ENCODE data around the gene SLC16A3. TPM values are rescaled to one million over a fixed set of nuclear protein-coding genes. Genes with fewer than 3 reads are reported as not detected.

The SLC16A3 gene
- total RNA-seq, 1 donor from 2014 or later, result 13.0 TPM

GRCh38 chr17:82230609-82231311 is 1.9 kb downstream of the SLC16A3 start:
- Histone ChIP-seq H3K9me3 (ENCODE audit: control insufficient read depth in 3 of 3, low read length in 3 of 3) (no peaks in the 10 kb centered on the region), H3K9ac (ENCODE audit: low read depth in 1 of 3, low read length in 3 of 3) (peak overlapping the region; percentile 64 to 93 (median 77)), H3K36me3 (ENCODE audit: control insufficient read depth in 3 of 3, insufficient read depth in 3 of 3, low read length in 3 of 3) (no peaks in the 10 kb centered on the region), H3K27me3 (ENCODE audit: control insufficient read depth in 3 of 3, insufficient read depth in 3 of 3, low read length in 3 of 3) (no peaks in the 10 kb centered on the region), H3K27ac (ENCODE audit: low read depth, low read length) (peak overlapping the region; percentile 80), H3K4me1 (ENCODE audit: control insufficient read depth in 3 of 3, insufficient read depth in 3 of 3, low read length in 3 of 3) (peaks cover 54 to 70% (median 60%) of the 10 kb centered on the region in 3 donors), H3K4me3 (ENCODE audit: low read length in 3 of 3) (peak overlapping the region; percentile 56 to 72 (median 60))

- Histone ChIP-seq H3K4me1 (ENCODE audit: control insufficient read depth in 3 of 3, insufficient read depth in 3 of 3, low read length in 3 of 3) (peaks cover 54 to 70% (median 60%) of the 10 kb centered on the region in 3 donors), H3K27ac (ENCODE audit: low read depth, low read length) (peak overlapping the region; percentile 80), H3K4me3 (ENCODE audit: low read length in 3 of 3) (peak overlapping the region; percentile 51 to 67 (median 51)), H3K9me3 (ENCODE audit: control insufficient read depth in 3 of 3, low read length in 3 of 3) (no peaks in the 10 kb centered on the region), H3K36me3 (ENCODE audit: control insufficient read depth in 3 of 3, insufficient read depth in 3 of 3, low read length in 3 of 3) (no peaks in the 10 kb centered on the region), H3K27me3 (ENCODE audit: control insufficient read depth in 3 of 3, insufficient read depth in 3 of 3, low read length in 3 of 3) (no peaks in the 10 kb centered on the region), H3K9ac (ENCODE audit: low read depth in 1 of 3, low read length in 3 of 3) (peak overlapping the region; percentile 64 to 93 (median 77))
Measured at GRCh38 chr17:82231312-82231561, 2.4 kb downstream of the SLC16A3 start.

- H3K4me1 ChIP-seq (ENCODE audit: control insufficient read depth in 3 of 3, insufficient read depth in 3 of 3, low read length in 3 of 3), result peaks cover 55 to 70% (median 62%) of the 10 kb centered on the region in 3 donors
- H3K9me3 ChIP-seq (ENCODE audit: control insufficient read depth in 3 of 3, low read length in 3 of 3), result no peaks in the 10 kb centered on the region
- peak overlapping the region; percentile 80 for H3K27ac ChIP-seq (ENCODE audit: low read depth, low read length)
- peaks cover 0 to 1% (median 0%) of the 10 kb centered on the region in 3 donors for H3K36me3 ChIP-seq (ENCODE audit: control insufficient read depth in 3 of 3, insufficient read depth in 3 of 3, low read length in 3 of 3)
- no peaks in the 10 kb centered on the region for H3K27me3 ChIP-seq (ENCODE audit: control insufficient read depth in 3 of 3, insufficient read depth in 3 of 3, low read length in 3 of 3)
- H3K4me3 ChIP-seq (ENCODE audit: low read length in 3 of 3), result peak overlapping the region; percentile 51 to 67 (median 51)
- H3K9ac ChIP-seq (ENCODE audit: low read depth in 1 of 3, low read length in 3 of 3), result peak overlapping the region; percentile 64 to 93 (median 77)
Measured at GRCh38 chr17:82231562-82232321, 2.9 kb downstream of the SLC16A3 start.

- Histone ChIP-seq H3K27me3 (ENCODE audit: control insufficient read depth in 3 of 3, insufficient read depth in 3 of 3, low read length in 3 of 3) (no peaks in the 10 kb centered on the region), H3K36me3 (ENCODE audit: control insufficient read depth in 3 of 3, insufficient read depth in 3 of 3, low read length in 3 of 3) (peaks cover 0 to 6% (median 2%) of the 10 kb centered on the region in 3 donors), H3K27ac (ENCODE audit: low read depth, low read length) (peak overlapping the region; percentile 80), H3K9ac (ENCODE audit: low read depth in 1 of 3, low read length in 3 of 3) (peak overlapping the region in 2 of 3 donors; percentile 77 to 93), H3K9me3 (ENCODE audit: control insufficient read depth in 3 of 3, low read length in 3 of 3) (no peaks in the 10 kb centered on the region), H3K4me1 (ENCODE audit: control insufficient read depth in 3 of 3, insufficient read depth in 3 of 3, low read length in 3 of 3) (peaks cover 61 to 71% (median 68%) of the 10 kb centered on the region in 3 donors), H3K4me3 (ENCODE audit: low read length in 3 of 3) (peak overlapping the region; percentile 51 to 67 (median 51))
Measured at GRCh38 chr17:82232322-82232820, 3.5 kb downstream of the SLC16A3 start.

GRCh38 chr17:82232876-82233785 is 4.3 kb downstream of the SLC16A3 start:
- H3K4me3 ChIP-seq (ENCODE audit: low read length in 3 of 3), result peak overlapping the region in 2 of 3 donors; percentile 51 to 64

GRCh38 chr17:82234211-82235055 is 5.6 kb downstream of the SLC16A3 start:
- no peaks in the 10 kb centered on the region for H3K27me3 ChIP-seq (ENCODE audit: control insufficient read depth in 3 of 3, insufficient read depth in 3 of 3, low read length in 3 of 3)
- peak overlapping the region in 2 of 3 donors; percentile 23 to 54 for H3K4me3 ChIP-seq (ENCODE audit: low read length in 3 of 3)
- H3K9me3 ChIP-seq (ENCODE audit: control insufficient read depth in 3 of 3, low read length in 3 of 3), result no peaks in the 10 kb centered on the region
- H3K9ac ChIP-seq (ENCODE audit: low read depth in 1 of 3, low read length in 3 of 3), result peak overlapping the region in 2 of 3 donors; percentile 70 to 81
- H3K4me1 ChIP-seq (ENCODE audit: control insufficient read depth in 3 of 3, insufficient read depth in 3 of 3, low read length in 3 of 3), result peaks cover 80 to 87% (median 86%) of the 10 kb centered on the region in 3 donors
- H3K36me3 ChIP-seq (ENCODE audit: control insufficient read depth in 3 of 3, insufficient read depth in 3 of 3, low read length in 3 of 3), result peaks cover 0 to 9% (median 7%) of the 10 kb centered on the region in 3 donors
- no peak overlapping the region for H3K27ac ChIP-seq (ENCODE audit: low read depth, low read length)

More at GRCh38 chr17:82232876-82233785, 4.3 kb downstream of the SLC16A3 start:
- Histone ChIP-seq H3K9me3 (ENCODE audit: control insufficient read depth in 3 of 3, low read length in 3 of 3) (no peaks in the 10 kb centered on the region), H3K36me3 (ENCODE audit: control insufficient read depth in 3 of 3, insufficient read depth in 3 of 3, low read length in 3 of 3) (peaks cover 0 to 7% (median 5%) of the 10 kb centered on the region in 3 donors), H3K27ac (ENCODE audit: low read depth, low read length) (no peak overlapping the region), H3K4me1 (ENCODE audit: control insufficient read depth in 3 of 3, insufficient read depth in 3 of 3, low read length in 3 of 3) (peaks cover 68 to 79% (median 76%) of the 10 kb centered on the region in 3 donors), H3K27me3 (ENCODE audit: control insufficient read depth in 3 of 3, insufficient read depth in 3 of 3, low read length in 3 of 3) (no peaks in the 10 kb centered on the region), H3K9ac (ENCODE audit: low read depth in 1 of 3, low read length in 3 of 3) (peak overlapping the region in 2 of 3 donors; percentile 74 to 79)

- Histone ChIP-seq H3K9me3 (ENCODE audit: control insufficient read depth in 3 of 3, low read length in 3 of 3) (no peaks in the 10 kb centered on the region), H3K9ac (ENCODE audit: low read depth in 1 of 3, low read length in 3 of 3) (peak overlapping the region; percentile 53 to 81 (median 70)), H3K4me1 (ENCODE audit: control insufficient read depth in 3 of 3, insufficient read depth in 3 of 3, low read length in 3 of 3) (peaks cover 82 to 87% (median 86%) of the 10 kb centered on the region in 3 donors), H3K4me3 (ENCODE audit: low read length in 3 of 3) (peak overlapping the region; percentile 23 to 54 (median 49)), H3K27me3 (ENCODE audit: control insufficient read depth in 3 of 3, insufficient read depth in 3 of 3, low read length in 3 of 3) (no peaks in the 10 kb centered on the region), H3K36me3 (ENCODE audit: control insufficient read depth in 3 of 3, insufficient read depth in 3 of 3, low read length in 3 of 3) (peaks cover 0 to 14% (median 10%) of the 10 kb centered on the region in 3 donors), H3K27ac (ENCODE audit: low read depth, low read length) (peak overlapping the region; percentile 36)
Measured at GRCh38 chr17:82235056-82235774, 6.4 kb downstream of the SLC16A3 start.

GRCh38 chr17:82235775-82236141 is 6.9 kb downstream of the SLC16A3 start:
- Histone ChIP-seq H3K4me1 (ENCODE audit: control insufficient read depth in 3 of 3, insufficient read depth in 3 of 3, low read length in 3 of 3) (peaks cover 82 to 89% (median 86%) of the 10 kb centered on the region in 3 donors), H3K9ac (ENCODE audit: low read depth in 1 of 3, low read length in 3 of 3) (peak overlapping the region; percentile 53 to 81 (median 59)), H3K9me3 (ENCODE audit: control insufficient read depth in 3 of 3, low read length in 3 of 3) (no peaks in the 10 kb centered on the region), H3K27ac (ENCODE audit: low read depth, low read length) (peak overlapping the region; percentile 36), H3K36me3 (ENCODE audit: control insufficient read depth in 3 of 3, insufficient read depth in 3 of 3, low read length in 3 of 3) (peaks cover 0 to 14% (median 11%) of the 10 kb centered on the region in 3 donors), H3K4me3 (ENCODE audit: low read length in 3 of 3) (peak overlapping the region; percentile 48 to 52 (median 49)), H3K27me3 (ENCODE audit: control insufficient read depth in 3 of 3, insufficient read depth in 3 of 3, low read length in 3 of 3) (no peaks in the 10 kb centered on the region)

Data from skeletal muscle tissue (tissue), 4 donors.